ENCODE data around the gene RTL1. TPM values are rescaled to one million over a fixed set of nuclear protein-coding genes. Genes with fewer than 3 reads are reported as not detected.

Gene RTL1
- total RNA-seq, 1 experiment from 2014 or later, result not detected

- TF ChIP-seq CTCF (conservative IDR thresholded peaks at IDR 0.05), result no peak
- no CpG with 5 or more reads among the region's 5 CpGs for WGBS (ENCODE audit: extremely low coverage, insufficient read length, low lambda C conversion rate)
Measured at GRCh38 chr14:100854435-100854834, 49.1 kb downstream of the RTL1 start.

More at GRCh38 chr14:100854435-100854834, 49.1 kb downstream of the RTL1 start:
- Histone ChIP-seq H2AFZ (ENCODE audit: low read length) (no peak overlapping the region), H2BK12ac (ENCODE audit: insufficient read length, low read depth, low read length) (no peak overlapping the region), H4K91ac (ENCODE audit: insufficient read length, low read depth, low read length) (no peak overlapping the region), H2AK5ac (ENCODE audit: insufficient read length, low read length) (no peak overlapping the region), H3K79me2 (ENCODE audit: insufficient read depth, low read length) (no peaks in the 10 kb centered on the region), H2BK20ac (ENCODE audit: low read depth, low read length, poor library complexity, severe bottlenecking) (no peak overlapping the region), H3K27ac (ENCODE audit: insufficient read length, low read depth, low read length) (no peak overlapping the region), H2BK5ac (ENCODE audit: insufficient read length, low read length) (no peak overlapping the region), H3K56ac (ENCODE audit: insufficient read length, low read depth, low read length) (no peak overlapping the region), H3K18ac (ENCODE audit: insufficient read length, low read depth, low read length) (no peak overlapping the region), H3K4me2 (ENCODE audit: insufficient read depth, insufficient read length, low read length) (no peak overlapping the region), H3K9ac (ENCODE audit: extremely low read depth, insufficient read length, low read length) (no peak overlapping the region), H4K8ac (replicated peaks; ENCODE audit: insufficient read length, low read depth, low read length) (no peak overlapping the region), H4K5ac (ENCODE audit: insufficient read length, low read depth, low read length) (no peak overlapping the region), H2BK15ac (ENCODE audit: low read depth, low read length) (no peak overlapping the region), H3K4me1 (ENCODE audit: insufficient read depth, low read length) (no peaks in the 10 kb centered on the region), H3K27me3 (ENCODE audit: insufficient read depth, low read length) (no peaks in the 10 kb centered on the region), H3K23me2 (ENCODE audit: insufficient read length, low read depth, low read length, poor library complexity, severe bottlenecking) (no peaks in the 10 kb centered on the region), H3K79me1 (ENCODE audit: insufficient read depth, low read depth, low read length, poor library complexity, severe bottlenecking) (no peaks in the 10 kb centered on the region), H3T11ph (ENCODE audit: low read length) (no peak overlapping the region), H3K4ac (ENCODE audit: low read depth, low read length) (no peak overlapping the region), H3K9me3 (ENCODE audit: control insufficient read depth, low read depth, low read length) (no peaks in the 10 kb centered on the region), H2BK120ac (ENCODE audit: low read depth, low read length, poor library complexity, severe bottlenecking) (no peak overlapping the region), H3K23ac (ENCODE audit: insufficient read length, low read depth, low read length) (no peak overlapping the region), H3K14ac (ENCODE audit: insufficient read depth, low read length) (no peak overlapping the region), H4K20me1 (ENCODE audit: control insufficient read depth, insufficient read depth, insufficient read length) (no peaks in the 10 kb centered on the region)
- no peaks in the 10 kb centered on the region; a peak in 1 of 5 replicates for H3K9me3 Mint-ChIP-seq
- no peak for DNase-seq
- H3K4me1 Mint-ChIP-seq, result peaks cover 0 to 4% of the 10 kb centered on the region in 2 experiments; a peak in 2 of 4 replicates
- H3K27me3 Mint-ChIP-seq (ENCODE audit: low read depth), result peaks cover 5% of the 10 kb centered on the region
- H3K4me3 Mint-ChIP-seq, result no peak overlapping the region
- H3K27ac Mint-ChIP-seq, result no peak overlapping the region
- H3K36me3 Mint-ChIP-seq (ENCODE audit: insufficient read depth in 1 of 3, low read depth in 3 of 3), result no peaks in the 10 kb centered on the region

Data from H9 (cell line).